Smooth muscle cell (in vitro differentiated cells): ENCODE results near the gene PAK5. TPM values are rescaled to one million over a fixed set of nuclear protein-coding genes. Genes with fewer than 3 reads are reported as not detected.

Experiments
- DNase-seq: peaks from one replicate; lab custom pipeline; 2025; ENCODE audit not compliant: unreplicated experiment; lab: John Stamatoyannopoulos, UW
- H2AFZ ChIP-seq: fragments of 200-600 bp; sonication (generic); 2 replicates; pipeline ENCODE4 v1.6.0; 2016; ENCODE audit warnings: antibody characterized with exemption, low read depth, mild to moderate bottlenecking
- H3F3A ChIP-seq: fragments of 200-600 bp; sonication (generic); 2 replicates; pipeline ENCODE4 v1.6.0; 2017; ENCODE audit warnings: antibody characterized with exemption, low read depth
- H3K27ac ChIP-seq: fragments of 200-600 bp; sonication (generic); 2 replicates; pipeline ENCODE4 v1.5.1; 2016; ENCODE audit warnings: low read depth, mild to moderate bottlenecking
- H3K27me3 ChIP-seq: fragments of 200-600 bp; sonication (generic); 2 replicates; pipeline ENCODE4 v1.6.1; 2016; ENCODE audit warnings: low read depth, mild to moderate bottlenecking
- H3K36me3 ChIP-seq: fragments of 200-600 bp; sonication (generic); 2 replicates; pipeline ENCODE4 v1.5.1; 2016; ENCODE audit warnings: low read depth
- H3K4me1 ChIP-seq: fragments of 200-600 bp; sonication (generic); 2 replicates; pipeline ENCODE4 v1.5.1; 2016; ENCODE audit warnings: low read depth
- H3K4me2 ChIP-seq: fragments of 200-600 bp; sonication (generic); 2 replicates; pipeline ENCODE4 v1.6.0; 2016; ENCODE audit warnings: mild to moderate bottlenecking
- H3K4me3 ChIP-seq: fragments of 200-600 bp; sonication (generic); 2 replicates; pipeline ENCODE4 v1.5.1; 2016; ENCODE audit warnings: mild to moderate bottlenecking
- H3K79me2 ChIP-seq: fragments of 200-600 bp; sonication (generic); 2 replicates; pipeline ENCODE4 v1.6.0; 2016; ENCODE audit warnings: low read depth, mild to moderate bottlenecking
- H3K9ac ChIP-seq: fragments of 200-600 bp; sonication (generic); 2 replicates; pipeline ENCODE4 v1.6.0; 2016; ENCODE audit warnings: low read depth
- H3K9me3 ChIP-seq: fragments of 200-600 bp; sonication (generic); replicated peaks from 2 replicates; pipeline ENCODE4 v1.5.1; 2016; ENCODE audit warnings: low read depth
- H4K20me1 ChIP-seq: fragments of 200-600 bp; sonication (generic); 2 replicates; pipeline ENCODE4 v1.6.0; 2016; ENCODE audit warnings: low read depth
- WGBS: methylation state at CpG from one replicate; pipeline ENCODE4 v1.1.7; 2016; ENCODE audit warnings: low lambda C conversion rate; 5-methylcytosine and 5-hydroxymethylcytosine counted together
- polyA plus RNA-seq: library from polyadenylated mRNA; unstranded; fragments of >200 nt; fragmentation: Nextera tagmentation; extraction: Ambion mirVana; gene quantifications from 2 replicates; pipeline ENCODE4 v1.2.1, GENCODE V29; 2016
- total RNA-seq: library from RNA; depleted of rRNA; stranded (reverse); fragments of >200 nt; gene quantifications from 2 replicates; pipeline ENCODE4 v1.2.3, GENCODE V29; 2014
- TF ChIP-seq, protein P1 (sequence below): fragments of 200-600 bp; sonication (generic); IDR thresholded peaks from 2 replicates; pipeline ENCODE4 v1.5.1; 2017; ENCODE audit warnings: borderline replicate concordance, mild to moderate bottlenecking, antibody characterized with exemption; ENCODE audit not compliant: insufficient read depth, poor library complexity, severe bottlenecking

The PAK5 gene
- total and polyA plus RNA-seq, 2 experiments from 2014 or later: 0.13 TPM; not detected in 1

- Histone ChIP-seq H3K9me3 (no peaks in the 10 kb centered on the region), H3K4me3 (no peak overlapping the region), H2AFZ (no peak overlapping the region), H3K27ac (no peak overlapping the region), H4K20me1 (no peaks in the 10 kb centered on the region), H3K27me3 (no peaks in the 10 kb centered on the region), H3K4me2 (no peak overlapping the region), H3K4me1 (no peaks in the 10 kb centered on the region), H3K79me2 (no peaks in the 10 kb centered on the region), H3K36me3 (no peaks in the 10 kb centered on the region), H3K9ac (no peak overlapping the region), H3F3A (no peaks in the 10 kb centered on the region)
- no peak for DNase-seq
- TF ChIP-seq, protein P1, sequence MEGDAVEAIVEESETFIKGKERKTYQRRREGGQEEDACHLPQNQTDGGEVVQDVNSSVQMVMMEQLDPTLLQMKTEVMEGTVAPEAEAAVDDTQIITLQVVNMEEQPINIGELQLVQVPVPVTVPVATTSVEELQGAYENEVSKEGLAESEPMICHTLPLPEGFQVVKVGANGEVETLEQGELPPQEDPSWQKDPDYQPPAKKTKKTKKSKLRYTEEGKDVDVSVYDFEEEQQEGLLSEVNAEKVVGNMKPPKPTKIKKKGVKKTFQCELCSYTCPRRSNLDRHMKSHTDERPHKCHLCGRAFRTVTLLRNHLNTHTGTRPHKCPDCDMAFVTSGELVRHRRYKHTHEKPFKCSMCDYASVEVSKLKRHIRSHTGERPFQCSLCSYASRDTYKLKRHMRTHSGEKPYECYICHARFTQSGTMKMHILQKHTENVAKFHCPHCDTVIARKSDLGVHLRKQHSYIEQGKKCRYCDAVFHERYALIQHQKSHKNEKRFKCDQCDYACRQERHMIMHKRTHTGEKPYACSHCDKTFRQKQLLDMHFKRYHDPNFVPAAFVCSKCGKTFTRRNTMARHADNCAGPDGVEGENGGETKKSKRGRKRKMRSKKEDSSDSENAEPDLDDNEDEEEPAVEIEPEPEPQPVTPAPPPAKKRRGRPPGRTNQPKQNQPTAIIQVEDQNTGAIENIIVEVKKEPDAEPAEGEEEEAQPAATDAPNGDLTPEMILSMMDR: no peak
Measured at GRCh38 chr20:9817654-9818053, 21.2 kb downstream of the PAK5 start.

GRCh38 chr20:9815632-9816031 is 23.2 kb downstream of the PAK5 start:
- Histone ChIP-seq H2AFZ (no peak overlapping the region), H3K4me2 (no peak overlapping the region), H4K20me1 (no peaks in the 10 kb centered on the region), H3K27me3 (no peaks in the 10 kb centered on the region), H3K36me3 (no peaks in the 10 kb centered on the region), H3K4me3 (no peak overlapping the region), H3K9ac (no peak overlapping the region), H3K9me3 (no peaks in the 10 kb centered on the region), H3K27ac (no peak overlapping the region), H3K4me1 (no peaks in the 10 kb centered on the region), H3K79me2 (no peaks in the 10 kb centered on the region), H3F3A (no peaks in the 10 kb centered on the region)
- TF ChIP-seq, protein P1: no peak
- no peak for DNase-seq

- TF ChIP-seq, protein P1: no peak
- no peak for DNase-seq
- Histone ChIP-seq H4K20me1 (no peaks in the 10 kb centered on the region), H3K36me3 (no peaks in the 10 kb centered on the region), H3K9me3 (no peaks in the 10 kb centered on the region), H3K4me2 (no peak overlapping the region), H3F3A (no peaks in the 10 kb centered on the region), H3K27ac (no peak overlapping the region), H2AFZ (no peak overlapping the region), H3K4me3 (no peak overlapping the region), H3K9ac (no peak overlapping the region), H3K79me2 (no peaks in the 10 kb centered on the region), H3K27me3 (peaks cover 11% of the 10 kb centered on the region), H3K4me1 (no peaks in the 10 kb centered on the region)
- 80% methylated on average over 1 of the region's 1 CpG for WGBS
Measured at GRCh38 chr20:9810738-9811137, 28.1 kb downstream of the PAK5 start.

GRCh38 chr20:9809271-9809670 is 29.6 kb downstream of the PAK5 start:
- WGBS: 74% methylated on average over 1 of the region's 1 CpG
- H3F3A ChIP-seq: no peaks in the 10 kb centered on the region
- H3K9me3 ChIP-seq: no peaks in the 10 kb centered on the region
- TF ChIP-seq, protein P1: no peak
- no peak overlapping the region for H3K4me2 ChIP-seq
- H3K4me1 ChIP-seq: no peaks in the 10 kb centered on the region
- peaks cover 11% of the 10 kb centered on the region for H3K27me3 ChIP-seq
- no peaks in the 10 kb centered on the region for H3K36me3 ChIP-seq
- H3K79me2 ChIP-seq: no peaks in the 10 kb centered on the region
- H2AFZ ChIP-seq: no peak overlapping the region
- no peak overlapping the region for H3K27ac ChIP-seq
- no peak for DNase-seq
- H4K20me1 ChIP-seq: no peaks in the 10 kb centered on the region
- no peak overlapping the region for H3K4me3 ChIP-seq
- H3K9ac ChIP-seq: no peak overlapping the region
